22Rv1 (cell line): ENCODE data around the gene OSBP.
"Not testable (repeated sequence)": the region's sequence is repeated elsewhere in the genome, so short reads cannot be mapped to it uniquely, and the experiment has no call there.

ENCODE experiments used
- H3K27ac ChIP-seq: fragments of 450-650 bp; 2 replicates; pipeline ENCODE4 v1.5.1; 2017
- CTCF ChIP-seq: fragments of 450-650 bp; IDR thresholded peaks from 2 replicates; pipeline ENCODE4 v1.5.1; 2017; ENCODE audit warnings: mild to moderate bottlenecking
- ZFX ChIP-seq: fragments of 450-650 bp; IDR thresholded peaks from 2 replicates; pipeline ENCODE4 v1.6.1; 2017; ENCODE audit warnings: antibody characterized with exemption, borderline replicate concordance

Gene OSBP

GRCh38 chr11:59544869-59545178, 70.8 kb downstream of the OSBP start:
- TF ChIP-seq ZFX (no peak), CTCF (no peak)

GRCh38 chr11:59543713-59544112, 71.9 kb downstream of the OSBP start:
- H3K27ac ChIP-seq, result not testable (repeated sequence)

More at GRCh38 chr11:59544869-59545178, 70.8 kb downstream of the OSBP start:
- H3K27ac ChIP-seq, result no peak overlapping the region

- TF ChIP-seq ZFX, result no peak
- no peak for TF ChIP-seq CTCF
- H3K27ac ChIP-seq, result no peak overlapping the region
These were observed 73.3 kb downstream of the OSBP start for GRCh38 chr11:59542142-59542810.

- no peak for TF ChIP-seq CTCF
- TF ChIP-seq ZFX, result no peak
- H3K27ac ChIP-seq, result no peak overlapping the region
These were observed 80.9 kb downstream of the OSBP start for GRCh38 chr11:59534676-59535075.

GRCh38 chr11:59532620-59533019, 83.0 kb downstream of the OSBP start:
- TF ChIP-seq CTCF, result no peak
- TF ChIP-seq ZFX, result no peak

GRCh38 chr11:59528711-59529110, 86.9 kb downstream of the OSBP start:
- TF ChIP-seq ZFX, result no peak
- no peak for TF ChIP-seq CTCF
- no peak overlapping the region for H3K27ac ChIP-seq

More at GRCh38 chr11:59532620-59533019, 83.0 kb downstream of the OSBP start:
- H3K27ac ChIP-seq, result no peak overlapping the region
